Ovary (tissue), 9 donors: Measurements from ENCODE around the gene RASA2. TPM values are rescaled to one million over a fixed set of nuclear protein-coding genes. Genes with fewer than 3 reads are reported as not detected.

Source experiments
- DNase-seq, 5 donors: peaks; one replicate each; pipeline ENCODE4 v3.0.0-alpha.2; 2019 to 2020
- H3K27ac ChIP-seq, 2 donors: fragments of 200-600 bp; one replicate each; pipeline versions ENCODE4 v1.5.1 to v1.8.0; 2019 to 2022
- H3K27me3 ChIP-seq: fragments of 200-600 bp; one replicate; pipeline ENCODE4 v1.8.0; 2022
- H3K36me3 ChIP-seq: fragments of 200-600 bp; sonication (generic); one replicate; pipeline ENCODE4 v1.5.1; 2019
- H3K4me1 ChIP-seq: one replicate; pipeline ENCODE4 v1.8.1; 2013; ENCODE audit warnings: mild to moderate bottlenecking, moderate library complexity; ENCODE audit not compliant: insufficient read depth
- H3K4me3 ChIP-seq: fragments of 200-600 bp; sonication (generic); one replicate; pipeline ENCODE4 v1.5.1; 2017
- H3K9me3 ChIP-seq, 2 donors: fragments of 200-600 bp in 1 of 2; sonication (generic) in 1 of 2; one replicate each; pipeline versions ENCODE4 v1.5.1 to v1.8.1; 2013 to 2019; ENCODE audit warnings: mild to moderate bottlenecking in 1 of 2, moderate library complexity in 1 of 2
- CTCF ChIP-seq, 3 donors: fragments of 450-650 bp in 2 of 3; fragments of 200-600 bp in 1 of 3; IDR thresholded peaks; one replicate each; pipeline versions ENCODE4 v1.5.1 to v1.8.0; 2016 to 2022; ENCODE audit warnings: antibody characterized with exemption in 3 of 3, mild to moderate bottlenecking in 1 of 3
- EP300 ChIP-seq: sonication (generic); formaldehyde crosslinking; IDR thresholded peaks from one replicate; pipeline ENCODE4 v1.6.1; 2017; ENCODE audit warnings: antibody characterized with exemption
- POLR2A ChIP-seq: fragments of 450-650 bp; IDR thresholded peaks from one replicate; pipeline ENCODE4 v1.6.1; 2017; ENCODE audit warnings: antibody characterized with exemption, mild to moderate bottlenecking, moderate library complexity
- WGBS, 3 donors: extraction: QIAGEN DNeasy Blood & Tissue Kit in 1 of 3; methylation state at CpG; one replicate each; pipeline versions ENCODE4 v1.1.5 to v1.1.7; 2013 to 2017; 5-methylcytosine and 5-hydroxymethylcytosine counted together
- intact Hi-C, 4 donors: fragments of 100-400 bp; cut with DNase I; formaldehyde crosslinking; loops; one replicate each; pipeline versions ENCODE4 v1.11.0 to v1.15.1; 2022 to 2023
- polyA plus RNA-seq, 2 donors: library from polyadenylated mRNA; stranded (reverse); fragments of 200-250 nt in 1 of 2; fragments of 350-450 nt in 1 of 2; fragmentation: Illumina TruSeq in 1 of 2; extraction: RNeasy Lipid Tissue Mini Kit (QIAGEN cat#74804) in 1 of 2; gene quantifications; one replicate each; pipeline ENCODE4 v1.2.3, GENCODE V29; 2013 to 2014
- total RNA-seq, 7 donors: library from RNA; depleted of rRNA in 2 of 7; stranded (reverse); fragments of >200 nt in 2 of 7; fragmentation: NEBNext Ultra II Directional in 3 of 7; extraction: Animal tissue kit (Norgen Biotek cat#: 25700) in 3 of 7; gene quantifications; one replicate each; pipeline versions ENCODE4 v1.1.0 to v1.2.4, GENCODE V29; 2016 to 2023
- donor health status: DM: no; HTN: no; CAD: no; lungs with moderate emphysema.
- donor health status: DM: no; HTN: no; CAD: no.
- donor health status: Bipolar disorder and iron deficiency.
- donor health status: DM: yes; HTN: yes; CAD: no.
- donor health status: DM: no; HTN: no; CAD: no.
- donor health status: DM: yes; HTN: yes; CAD: no.

The RASA2 gene
- total and polyA plus RNA-seq, 9 donors = 6.9 to 28.1 (median 17.6) TPM

- TF ChIP-seq CTCF (IDR thresholded peaks at IDR 0.05) (no peak), EP300 (no peak), POLR2A (no peak)
- Histone ChIP-seq H3K27ac (no peak overlapping the region), H3K9me3 (no peaks in the 10 kb centered on the region), H3K27me3 (no peaks in the 10 kb centered on the region), H3K4me3 (no peak overlapping the region), H3K36me3 (no peaks in the 10 kb centered on the region), H3K4me1 (no peaks in the 10 kb centered on the region)
- 85 to 90% (median 86%) methylated on average over 3 of the region's 3 CpGs for WGBS, 3 donors
- no peak for DNase-seq
- intact Hi-C loops = loop anchor here in 1 of 4 donors (10.0 kb wide), 1 partner anchor 232 kb away; the partner anchor contains the start of gene PXYLP1
Observed at GRCh38 chr3:141466633-141467169, 20.1 kb upstream of the RASA2 start.

GRCh38 chr3:141469720-141470119 is 17.1 kb upstream of the RASA2 start:
- DNase-seq = no peak
- Histone ChIP-seq H3K27me3 (no peaks in the 10 kb centered on the region), H3K9me3 (no peaks in the 10 kb centered on the region), H3K4me3 (no peak overlapping the region), H3K36me3 (no peaks in the 10 kb centered on the region), H3K4me1 (no peaks in the 10 kb centered on the region), H3K27ac (no peak overlapping the region)
- intact Hi-C loops = loop anchor here in 2 of 4 donors (5.0 to 10.0 kb wide), 2 partner anchors 88 to 235 kb away; partner anchors contain the start of gene PXYLP1 (in 1 of the 2)
- no peak for TF ChIP-seq CTCF (IDR thresholded peaks at IDR 0.05)
- no peak for TF ChIP-seq EP300
- TF ChIP-seq POLR2A = no peak

GRCh38 chr3:141471160-141471559 is 15.7 kb upstream of the RASA2 start:
- Histone ChIP-seq H3K9me3 (no peaks in the 10 kb centered on the region), H3K27me3 (no peaks in the 10 kb centered on the region), H3K4me3 (no peak overlapping the region), H3K27ac (no peak overlapping the region), H3K36me3 (no peaks in the 10 kb centered on the region), H3K4me1 (no peaks in the 10 kb centered on the region)
- WGBS, 3 donors = 82 to 94% (median 88%) methylated on average over 5 of the region's 5 CpGs
- TF ChIP-seq CTCF (IDR thresholded peaks at IDR 0.05) (no peak), POLR2A (no peak), EP300 (no peak)
- no peak for DNase-seq
- intact Hi-C loops = loop anchor here in 1 of 4 donors (5.0 kb wide), 1 partner anchor 86 kb away; no protein-coding TSS in a partner anchor

- intact Hi-C loops = loop anchor here in 1 of 4 donors (5.0 kb wide), 1 partner anchor 81 kb away; no protein-coding TSS in a partner anchor
- Histone ChIP-seq H3K4me3 (no peak overlapping the region), H3K36me3 (no peaks in the 10 kb centered on the region), H3K27ac (no peak overlapping the region), H3K4me1 (no peaks in the 10 kb centered on the region), H3K9me3 (no peaks in the 10 kb centered on the region), H3K27me3 (no peaks in the 10 kb centered on the region)
- TF ChIP-seq POLR2A = no peak
- no peak for TF ChIP-seq CTCF (IDR thresholded peaks at IDR 0.05)
- TF ChIP-seq EP300 = no peak
- 79 to 86% (median 80%) methylated on average over 2 of the region's 2 CpGs for WGBS, 3 donors
- DNase-seq = no peak
Observed at GRCh38 chr3:141476033-141476432, 10.8 kb upstream of the RASA2 start.
